Stimulated activated naive CD4-positive, alpha-beta T cell treated with Interleukin-2 at 50 U/mL for 16 hours (primary cell): ENCODE measurements around the gene TEAD1.

Experiments used
- DNase-seq: peaks from one replicate; lab custom pipeline; 2025; lab: John Stamatoyannopoulos, UW

Gene TEAD1

DNA sequence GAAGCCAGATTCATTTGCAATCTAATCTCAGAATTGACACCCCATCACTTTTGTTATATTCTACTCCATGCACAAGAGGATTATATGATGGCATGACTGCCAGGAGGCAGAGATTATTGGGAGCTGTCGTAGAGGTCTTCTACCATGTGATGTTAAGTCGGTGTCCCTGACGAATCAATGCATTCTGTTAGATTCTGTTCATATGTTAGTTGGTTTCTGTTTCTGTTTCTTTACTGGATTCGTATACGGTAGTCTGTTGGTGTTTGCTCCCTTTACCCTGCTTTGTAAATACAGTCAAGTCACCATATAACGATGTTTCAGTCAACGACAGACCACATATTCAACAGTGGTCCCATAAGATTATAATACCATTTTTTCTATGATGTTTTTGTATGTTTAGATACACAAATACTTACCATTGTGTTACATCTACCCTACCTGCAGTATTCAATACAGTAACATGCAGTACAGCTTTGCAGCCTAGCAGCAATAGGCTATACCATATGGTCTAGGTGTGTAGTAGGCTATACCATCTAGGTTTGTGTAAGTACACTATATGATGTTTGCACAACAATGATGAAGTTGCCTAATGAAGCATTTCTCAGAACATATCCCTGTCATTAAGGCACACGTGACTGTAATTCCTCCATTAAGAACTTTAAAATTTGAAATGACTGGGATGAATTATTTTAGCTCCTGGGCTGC is 312.1 kb downstream of the TEAD1 start:
- DNase-seq, result no peak

DNA sequence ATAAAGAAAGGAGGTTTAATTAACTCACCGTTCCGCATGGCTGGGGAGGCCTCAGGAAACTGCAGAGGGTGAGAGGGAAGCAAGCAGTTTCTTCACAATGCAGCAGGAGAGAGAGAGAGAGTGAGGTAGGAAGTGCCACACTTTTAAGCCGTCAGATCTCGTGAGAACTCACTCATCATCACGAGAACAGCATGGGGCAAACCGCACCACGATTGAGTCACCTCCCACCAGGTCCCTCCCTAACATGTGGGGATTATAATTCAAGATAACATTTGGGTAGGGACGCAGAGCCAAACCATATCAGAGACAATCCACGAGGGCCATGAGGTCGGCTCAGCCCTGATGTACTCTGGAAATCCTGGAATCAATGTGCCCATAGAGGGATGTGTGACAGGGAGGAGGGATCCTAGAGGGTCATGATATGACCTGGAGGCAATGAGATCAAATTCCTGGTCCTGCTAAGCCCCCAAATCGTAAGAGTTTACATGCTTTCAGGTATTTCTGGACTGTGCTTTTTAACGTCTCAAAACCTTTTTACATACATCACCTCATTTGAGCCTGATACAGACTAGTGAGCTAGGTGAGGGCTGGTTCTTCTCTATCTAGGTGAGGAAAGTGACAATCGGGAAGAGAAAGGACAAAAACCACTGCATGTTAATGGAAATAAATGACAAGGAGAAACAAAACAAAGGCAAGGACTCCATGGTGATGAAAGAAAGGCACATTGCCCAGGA is 315.4 kb downstream of the TEAD1 start:
- no peak for DNase-seq

DNA sequence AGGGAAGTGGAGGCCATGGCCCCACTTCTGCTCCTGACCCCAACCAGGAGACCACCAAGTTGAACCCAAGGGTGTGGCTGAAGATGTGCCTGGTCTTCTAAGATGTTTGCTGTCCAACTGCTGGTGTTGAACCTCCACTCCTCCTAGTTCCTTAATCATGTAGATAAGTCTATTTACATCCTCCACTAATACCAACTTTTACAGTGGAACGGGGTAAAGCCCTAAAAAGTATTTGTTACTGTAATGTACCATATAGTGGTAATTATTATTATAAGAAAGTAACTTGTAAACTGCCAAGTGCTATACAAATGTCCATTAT is 315.9 kb downstream of the TEAD1 start:
- no peak for DNase-seq

DNA sequence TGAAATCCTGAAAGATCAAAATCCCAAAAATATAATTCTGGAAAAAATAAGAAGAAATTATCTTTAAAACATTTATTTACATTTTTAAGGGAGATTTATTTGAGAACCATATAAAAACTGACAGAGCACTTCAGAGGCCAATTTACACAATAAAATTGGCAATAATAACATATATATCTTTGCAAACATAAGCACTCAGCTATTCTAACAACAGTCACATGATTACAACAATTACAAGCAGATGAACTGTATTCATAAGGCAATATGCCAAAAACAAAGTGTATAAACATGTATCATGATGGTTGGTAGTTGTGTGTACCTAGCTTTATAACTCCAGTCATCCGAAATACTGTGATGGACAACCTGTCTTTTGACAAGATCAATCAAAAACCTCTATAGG is 317.2 kb downstream of the TEAD1 start:
- no peak for DNase-seq

DNA sequence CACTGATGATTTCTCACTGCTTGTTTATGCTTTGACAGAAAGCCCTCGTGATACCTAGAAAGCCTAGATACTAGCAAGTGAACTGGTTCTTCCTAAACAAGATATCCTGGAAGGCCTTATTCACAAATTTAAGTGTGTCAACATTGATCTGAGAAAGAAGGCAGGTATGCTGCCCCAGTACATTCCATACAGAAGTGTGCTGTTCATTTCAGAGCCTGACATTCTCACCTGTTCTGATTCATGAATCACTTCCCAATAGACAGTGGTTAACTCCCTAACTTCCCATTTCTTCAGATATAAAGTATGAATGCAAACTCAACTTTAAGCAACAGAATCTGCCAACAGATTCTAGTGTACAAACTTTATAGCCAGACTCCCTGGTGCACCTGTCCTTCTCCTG is 319.4 kb downstream of the TEAD1 start:
- no peak for DNase-seq
